Smooth muscle cell of the brain vasculature (primary cell): ENCODE data around the gene SERPINA9.
"Not testable (repeated sequence)": the region's sequence is repeated elsewhere in the genome, so short reads cannot be mapped to it uniquely, and the experiment has no call there.

ENCODE experiments used
- DNase-seq: peaks from one replicate; pipeline ENCODE4 v3.0.0-alpha.2; 2012; ENCODE audit warnings: low read depth, low spot score

Gene SERPINA9

DNA sequence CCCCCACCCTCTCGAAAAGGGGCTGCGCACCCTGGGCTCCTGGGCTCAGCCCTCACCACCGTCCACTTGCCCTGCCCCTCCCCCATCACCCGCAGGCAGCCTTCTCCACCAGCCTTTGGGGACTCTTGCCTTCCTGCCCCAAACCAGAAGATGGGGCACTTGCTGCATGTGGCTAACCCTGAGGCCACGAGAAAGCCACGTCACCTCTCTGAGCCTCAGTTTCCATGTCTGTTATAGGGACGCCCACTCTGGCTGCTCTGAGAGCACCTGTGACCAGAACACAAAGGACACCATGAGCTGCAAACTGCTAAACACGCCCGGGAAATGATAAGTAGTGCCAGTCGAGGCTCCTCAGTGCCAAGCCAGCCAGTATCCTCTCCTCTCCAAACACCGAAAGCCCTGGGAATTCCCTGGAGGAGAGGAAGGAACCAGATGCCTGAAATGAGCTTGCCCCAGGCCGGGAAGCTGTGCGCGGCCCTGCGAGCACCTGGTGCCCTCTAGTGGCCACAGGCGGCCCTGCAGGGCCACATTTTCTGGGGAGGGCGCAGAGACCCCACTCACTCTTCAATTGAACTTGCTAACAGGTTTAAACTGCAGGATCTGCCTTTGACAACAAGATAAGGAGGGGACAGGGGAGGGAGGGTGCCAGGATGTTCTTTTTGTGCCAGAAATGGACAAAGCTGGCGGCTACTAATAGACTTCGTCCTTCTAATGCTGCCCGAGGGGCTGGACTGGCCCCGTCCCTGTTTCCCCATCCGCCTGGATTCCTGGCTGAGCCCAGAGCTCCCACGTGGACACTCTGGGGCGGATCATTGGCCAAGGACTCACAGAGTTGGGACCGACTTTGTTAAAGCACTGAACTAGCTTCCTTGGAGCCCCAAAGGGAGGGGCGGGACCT, 10.2 kb upstream of the SERPINA9 start:
- peak; percentile 33 for DNase-seq

GRCh38 chr14:94484481-94484880, 8.5 kb upstream of the SERPINA9 start:
- no peak for DNase-seq

DNA sequence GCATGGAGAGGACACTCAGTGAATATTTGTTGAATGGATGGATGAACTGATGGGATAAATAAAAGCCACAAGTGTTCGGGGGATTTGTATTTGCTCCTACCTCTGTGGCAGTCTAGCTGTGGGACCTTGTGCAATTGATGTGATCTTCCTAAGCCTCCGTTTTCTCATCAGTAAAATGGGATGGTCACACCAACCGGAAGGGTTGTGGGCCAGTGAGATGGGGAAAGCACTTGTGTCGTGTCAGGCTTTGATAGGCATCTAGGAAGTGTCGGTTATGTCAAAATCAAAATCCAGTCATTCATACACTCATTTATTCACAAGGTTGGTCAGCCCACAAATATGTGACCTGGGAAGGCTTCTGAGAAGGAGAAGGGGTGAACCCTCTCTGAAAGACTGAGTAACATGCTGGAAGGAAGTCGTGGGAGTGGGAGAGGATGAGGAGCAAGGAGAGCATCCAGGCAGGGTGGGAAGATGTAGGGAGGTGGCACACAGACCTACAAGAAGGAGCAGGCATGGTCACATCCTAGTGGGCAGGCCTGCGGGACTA, 7.8 kb upstream of the SERPINA9 start:
- DNase-seq = no peak

DNA sequence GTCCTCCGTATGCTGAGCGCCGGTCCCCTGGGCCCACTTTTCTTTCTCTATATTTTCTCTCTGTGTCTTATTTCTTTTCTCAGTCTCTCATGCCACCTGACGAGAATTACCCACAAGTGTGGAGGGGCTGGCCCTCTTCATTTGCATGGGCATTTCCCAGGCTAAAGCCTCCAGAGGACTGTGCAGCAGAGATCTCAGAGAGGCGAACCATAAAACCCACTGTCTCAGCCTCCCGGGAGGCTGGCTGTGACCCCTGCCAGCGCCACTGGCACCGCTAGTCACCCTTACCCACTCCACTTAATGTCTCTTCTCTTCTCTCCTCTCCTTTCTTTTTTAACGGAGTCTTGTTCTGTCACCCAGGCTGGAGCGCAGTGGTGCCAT, 7.1 kb upstream of the SERPINA9 start:
- no peak for DNase-seq

GRCh38 chr14:94482132-94483070, 6.4 kb upstream of the SERPINA9 start:
- DNase-seq = not testable (repeated sequence)

- no peak for DNase-seq
Observed at GRCh38 chr14:94481468-94482131, 5.6 kb upstream of the SERPINA9 start.

DNA sequence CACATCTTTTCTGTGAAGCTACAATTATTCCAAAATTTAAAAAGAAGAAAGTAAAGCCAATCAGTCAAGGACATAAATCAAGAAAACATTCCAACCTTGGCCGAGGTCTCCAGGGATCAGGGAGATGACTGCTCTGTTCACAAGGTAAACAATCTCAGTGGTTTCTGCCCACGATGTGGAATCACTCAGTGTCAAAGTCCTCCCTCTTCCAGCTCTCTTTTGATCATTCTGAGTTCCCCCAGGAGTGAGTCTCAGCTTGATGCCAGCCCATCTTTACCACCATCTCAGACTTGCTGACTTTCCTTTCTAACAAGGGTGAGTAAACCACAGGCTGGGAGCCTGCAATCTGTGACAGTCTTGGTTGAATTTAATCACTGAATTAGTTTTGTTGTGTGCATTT, 4.8 kb upstream of the SERPINA9 start:
- DNase-seq = no peak

DNA sequence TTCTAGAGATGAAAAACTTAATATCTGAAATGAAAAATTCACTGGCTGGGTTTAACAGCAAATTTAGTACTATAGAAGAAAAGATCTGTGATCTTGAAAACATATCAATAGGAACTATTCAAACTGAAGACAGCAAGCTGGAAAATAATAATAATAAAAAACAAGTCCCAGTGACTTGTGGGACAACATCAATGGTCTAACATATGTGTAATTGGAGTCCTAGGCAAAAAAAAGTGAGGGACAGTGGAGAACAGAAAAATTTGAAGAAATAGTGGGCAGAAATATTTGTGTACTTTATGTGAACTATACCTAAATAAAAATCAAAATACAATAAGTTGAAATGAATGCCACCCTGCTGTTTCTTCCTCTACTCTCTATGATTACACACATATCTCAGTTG, 2.4 kb upstream of the SERPINA9 start:
- DNase-seq = no peak

- peak; percentile 21 for DNase-seq
Observed at GRCh38 chr14:94474581-94475031, 1.4 kb downstream of the SERPINA9 start.

- no peak for DNase-seq
Observed at GRCh38 chr14:94473666-94474410, 2.2 kb downstream of the SERPINA9 start.

DNA sequence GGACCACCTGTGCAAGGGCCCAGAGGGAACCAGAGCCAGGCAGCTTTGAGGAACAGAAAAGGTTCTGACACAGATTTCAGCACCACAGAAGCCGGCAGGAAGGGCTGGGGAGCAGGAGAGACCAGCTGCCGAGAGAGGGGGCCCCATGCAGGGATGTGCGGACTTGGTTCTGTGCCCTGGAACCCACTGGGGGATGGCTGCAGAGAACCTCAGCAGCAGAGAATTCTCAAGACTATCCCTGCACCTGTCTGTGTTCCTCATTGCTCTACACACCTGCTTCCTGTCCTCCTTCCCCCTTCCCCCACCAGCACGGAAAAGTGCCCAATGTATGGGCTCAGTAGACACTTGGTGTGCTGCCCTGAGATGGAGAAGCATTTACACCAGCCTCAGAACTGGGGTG, 3.2 kb downstream of the SERPINA9 start:
- no peak for DNase-seq

GRCh38 chr14:94471045-94471444, 5.0 kb downstream of the SERPINA9 start:
- no peak for DNase-seq

DNA sequence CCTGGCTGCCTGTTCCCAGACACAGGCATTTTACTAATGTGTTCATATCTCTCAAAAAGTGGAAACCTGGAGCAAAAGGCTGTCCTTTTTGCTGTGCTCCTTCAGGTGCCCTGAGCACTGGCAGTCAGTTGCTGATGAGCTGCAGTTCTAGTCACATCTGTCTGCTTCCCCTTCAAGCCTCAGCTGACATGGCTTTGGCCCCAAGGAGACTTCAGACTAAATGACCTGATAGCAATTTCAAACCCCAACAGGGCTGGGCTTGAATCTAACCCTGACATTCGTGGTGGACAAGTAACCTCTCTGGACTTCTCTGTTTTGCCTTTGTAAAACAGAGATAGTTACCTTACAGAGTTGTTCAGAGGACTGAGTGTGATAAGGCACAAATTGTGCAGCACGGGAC, 5.7 kb downstream of the SERPINA9 start:
- DNase-seq = no peak

- DNase-seq = no peak
Observed at GRCh38 chr14:94469261-94469660, 6.7 kb downstream of the SERPINA9 start.

GRCh38 chr14:94467728-94468520, 8.1 kb downstream of the SERPINA9 start:
- no peak for DNase-seq

DNA sequence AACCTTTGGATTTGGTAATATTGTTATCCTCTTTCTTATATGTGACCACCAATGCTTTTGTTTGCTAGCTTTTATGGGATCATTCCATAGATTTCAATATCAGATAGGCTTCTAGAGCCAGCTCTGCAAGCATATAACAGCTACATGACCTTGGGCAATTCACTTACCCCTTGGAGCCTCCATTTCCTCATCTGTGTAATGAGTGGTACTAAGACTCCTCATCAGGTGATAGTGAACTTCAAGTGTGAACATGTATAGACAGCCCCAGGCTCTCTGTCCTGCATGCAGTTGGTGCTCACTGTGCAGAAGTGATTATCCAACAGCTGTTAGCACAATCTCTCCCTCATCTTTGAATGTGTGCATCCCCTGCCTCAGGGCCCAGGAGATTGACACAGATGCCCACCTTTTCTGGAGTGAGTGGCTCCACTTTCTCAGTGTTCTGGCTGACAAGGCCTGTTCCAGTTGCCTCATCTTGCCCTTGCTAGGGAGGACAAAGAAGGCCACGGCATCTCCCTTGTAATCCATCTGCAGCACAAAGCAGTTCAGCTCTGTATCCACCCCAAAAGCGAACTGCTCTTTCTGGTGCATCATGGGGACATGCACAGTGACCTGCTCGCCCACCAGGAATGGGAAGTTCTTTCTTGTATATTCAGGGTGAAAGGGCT, 9.2 kb downstream of the SERPINA9 start:
- no peak for DNase-seq

DNA sequence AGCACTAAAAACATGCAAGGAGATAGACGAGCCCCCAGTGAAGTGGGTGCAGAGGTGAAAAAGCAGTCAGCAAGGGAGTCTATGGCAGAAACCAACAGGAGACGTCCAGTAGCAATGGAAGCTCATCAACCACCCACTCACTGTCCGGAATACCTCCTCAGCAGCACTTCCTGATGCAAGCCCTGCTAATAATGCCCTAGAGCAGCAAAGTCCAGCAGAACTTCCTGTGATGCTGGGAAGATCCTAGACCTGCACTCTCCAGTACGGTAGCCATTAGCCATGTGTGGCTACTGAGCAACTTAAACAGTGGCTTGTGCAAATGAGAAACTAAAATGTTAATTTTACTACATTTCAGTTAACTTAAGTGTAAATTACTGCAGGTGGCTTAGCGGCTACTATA, 11.0 kb downstream of the SERPINA9 start:
- DNase-seq = no peak

- DNase-seq = no peak
Observed at GRCh38 chr14:94464290-94464689, 11.7 kb downstream of the SERPINA9 start.

DNA sequence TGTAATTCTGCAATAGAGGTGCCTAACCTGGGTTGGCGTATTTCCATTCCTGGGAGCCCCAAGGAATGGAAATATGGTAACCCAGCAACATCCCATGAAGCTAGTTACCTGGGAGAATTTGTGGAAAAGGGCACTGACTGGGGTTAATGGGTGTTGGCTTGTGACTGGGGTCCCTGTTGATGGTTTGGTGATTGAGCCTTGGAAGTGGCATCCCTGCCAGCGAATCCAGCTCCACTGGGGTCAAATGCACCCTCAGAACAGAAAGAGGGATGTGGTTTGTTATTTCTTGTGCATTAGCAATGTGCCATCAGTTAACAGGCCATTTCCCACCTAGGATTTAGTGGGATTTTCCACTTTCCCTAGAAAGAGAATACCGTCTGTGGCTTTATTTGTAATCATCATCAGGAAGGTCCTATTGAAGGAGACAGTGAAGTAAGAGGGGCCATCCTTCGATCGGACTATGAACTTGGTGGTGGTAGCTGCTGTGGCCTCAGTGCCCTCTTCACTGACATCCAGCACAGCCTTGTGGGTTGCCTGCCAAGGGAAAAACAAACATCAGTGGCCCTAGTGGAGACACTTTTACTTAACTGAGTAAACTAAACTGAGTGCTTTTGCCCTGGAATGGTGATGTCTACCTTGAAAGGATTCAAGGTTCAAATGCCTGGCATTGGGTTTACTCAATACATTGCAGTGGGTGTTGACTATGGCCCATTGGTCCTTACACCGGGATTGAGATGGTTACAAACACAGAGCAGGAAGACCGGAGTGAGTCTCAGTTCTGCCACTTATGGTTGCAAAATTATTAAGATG, 13.0 kb downstream of the SERPINA9 start:
- no peak for DNase-seq
